GM18870 (cell line): ENCODE measurements around the gene MPP1.

Experiments used
- ATAC-seq: cut with Tn5 transposase; IDR thresholded peaks from one replicate; pipeline ENCODE4 v1.9.1; 2021; ENCODE audit warnings: moderate library complexity; ENCODE audit not compliant: unreplicated experiment

MPP1 gene

GRCh38 chrX:154775419-154776349, 29.6 kb downstream of the MPP1 start:
- no peak for ATAC-seq

DNA sequence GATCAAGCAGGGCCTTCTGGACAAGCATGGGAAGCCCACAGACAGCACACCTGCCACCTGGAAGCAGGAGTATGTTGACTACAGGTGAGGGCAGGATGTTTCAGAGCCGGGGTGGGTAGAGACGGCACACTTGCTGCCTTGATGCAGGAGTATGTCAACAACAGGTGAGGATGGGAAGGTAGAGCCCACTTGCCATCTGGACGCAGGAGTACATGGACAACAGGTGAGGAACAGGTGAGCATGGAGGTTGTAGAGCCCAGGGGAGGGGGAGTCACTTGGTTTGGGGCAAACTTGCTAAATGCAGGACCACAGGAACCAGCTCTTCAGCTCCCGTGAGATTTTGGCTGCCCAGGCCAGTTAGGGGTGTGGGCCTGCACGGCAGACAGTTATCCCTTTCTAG, 30.7 kb downstream of the MPP1 start:
- ATAC-seq, result no peak

- ATAC-seq, result peak; percentile 70
Measured at GRCh38 chrX:154762537-154763296, 42.6 kb downstream of the MPP1 start, which contains the start of gene DKC1. Gene DKC1 (plus strand): TSS chrX:154762864. CDS start chrX:154762966, 102 bp downstream.

DNA sequence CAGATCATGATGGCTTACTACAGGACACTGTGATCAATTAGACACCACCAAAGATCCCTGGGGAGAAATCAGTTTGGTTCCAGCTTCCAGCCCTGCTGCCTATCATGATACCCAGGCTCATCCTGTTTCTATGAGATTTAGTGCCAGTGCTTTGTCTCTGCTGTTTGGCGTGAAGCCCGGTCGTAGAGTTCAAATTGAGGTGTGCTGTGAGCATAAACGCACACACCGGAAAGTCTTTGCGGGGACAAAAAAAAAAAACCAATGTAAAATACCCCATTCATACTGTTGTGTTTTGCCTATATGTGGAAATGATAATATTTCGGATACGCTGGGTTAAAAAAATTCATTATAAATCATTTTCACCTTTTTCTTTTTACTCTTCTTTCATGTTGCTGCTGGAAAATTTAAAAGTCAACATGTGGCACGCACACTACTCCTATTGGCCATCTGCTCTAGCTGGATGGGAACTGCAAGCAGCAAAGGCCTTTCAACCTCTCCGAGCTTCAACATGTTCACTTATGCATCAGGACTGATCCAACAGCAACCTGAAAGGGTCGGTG, 43.2 kb downstream of the MPP1 start:
- no peak for ATAC-seq

DNA sequence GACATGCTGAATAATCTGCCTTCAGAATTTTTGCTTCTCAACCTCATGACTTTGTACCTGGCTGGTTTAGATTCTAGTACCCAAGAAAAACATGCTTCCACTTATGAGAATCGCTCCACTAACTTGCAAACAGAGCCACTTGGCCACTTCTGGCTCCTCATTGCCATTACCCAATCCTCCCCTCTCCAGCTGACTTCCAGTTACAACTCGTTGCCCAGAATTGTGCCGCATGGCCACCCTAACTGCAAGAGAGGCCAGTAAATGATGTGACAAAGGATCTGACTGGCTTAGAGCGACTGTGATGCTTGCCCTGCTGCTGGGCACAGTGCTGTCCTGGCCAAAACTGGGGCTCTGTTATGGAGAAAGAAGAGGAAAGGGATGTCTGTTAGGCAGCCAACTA, 46.6 kb downstream of the MPP1 start:
- no peak for ATAC-seq

GRCh38 chrX:154751669-154752271, 53.5 kb downstream of the MPP1 start:
- ATAC-seq, result no peak

DNA sequence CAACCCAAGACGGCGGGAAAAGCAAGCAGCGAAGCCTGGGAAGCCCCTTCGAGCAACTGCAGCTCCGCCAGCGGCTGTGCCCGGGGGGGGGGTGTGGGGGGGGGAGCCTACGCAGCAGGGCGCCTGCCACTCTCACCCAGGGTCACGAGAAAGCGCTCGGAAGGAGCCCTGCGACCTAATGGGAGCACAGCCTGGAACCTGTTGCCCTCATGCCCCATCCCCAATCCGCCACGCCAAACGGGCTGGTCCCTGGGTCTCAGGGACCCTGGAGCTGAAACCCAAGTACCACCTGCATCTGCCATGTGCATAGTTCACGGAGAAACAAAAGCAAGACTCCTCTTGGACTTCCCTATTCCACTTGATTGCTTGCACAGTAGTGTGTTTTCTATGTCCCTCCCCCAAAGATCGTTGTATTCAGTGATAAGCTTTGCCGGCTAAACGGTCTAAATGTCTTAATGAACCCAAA, 54.0 kb downstream of the MPP1 start:
- ATAC-seq, result no peak

DNA sequence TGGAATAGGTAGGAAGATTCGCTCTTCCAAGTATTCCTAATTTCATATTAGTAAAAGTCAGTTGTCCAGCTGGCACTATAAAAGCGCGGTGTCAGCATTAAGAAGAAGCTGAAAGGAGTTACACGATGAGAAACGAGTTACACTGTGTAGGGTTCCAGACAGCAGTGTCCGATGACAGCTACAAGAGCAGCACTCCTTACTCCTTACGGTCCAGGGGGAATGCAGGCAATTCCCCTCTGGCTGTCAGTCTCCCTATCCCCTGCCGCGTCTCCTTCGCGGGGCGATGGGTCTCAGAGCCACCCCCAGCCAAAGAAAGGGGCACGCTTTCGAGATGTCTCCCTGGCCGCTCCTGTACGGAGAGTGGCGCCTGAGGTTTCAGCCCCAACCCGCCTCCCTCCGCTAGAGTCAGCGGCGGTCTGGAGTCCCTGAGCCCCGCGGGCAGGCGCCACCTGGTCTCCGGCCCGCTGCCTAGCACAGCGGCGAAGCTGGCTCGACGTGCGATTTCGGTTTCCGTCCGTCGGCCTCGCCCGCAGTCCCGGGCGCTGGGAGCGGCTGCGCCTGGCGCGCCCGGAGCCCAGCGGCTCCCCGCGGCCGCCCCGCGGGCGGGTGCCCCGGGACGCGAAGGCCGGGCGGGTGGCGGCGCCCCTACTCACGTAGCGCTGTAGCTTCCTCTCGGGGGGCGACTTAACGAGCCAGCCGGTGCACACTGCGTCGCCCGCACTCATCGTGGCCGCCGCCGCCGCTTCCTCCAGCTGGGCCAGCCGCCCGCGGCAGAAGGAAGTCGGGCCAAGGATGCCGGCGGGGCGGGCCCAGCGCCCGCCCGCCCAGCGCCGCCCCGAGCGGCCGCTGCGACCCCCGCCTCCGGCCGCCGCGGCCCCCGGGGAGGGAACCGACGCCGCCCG, 54.7 kb downstream of the MPP1 start, which contains the start of gene GAB3:
GAB3 (minus strand) TSS at position 777 of the 902 bp plus-strand sequence; CDS start at position 725, 52 bp downstream.
- no peak for ATAC-seq

GRCh38 chrX:154749856-154750255, 55.4 kb downstream of the MPP1 start:
- ATAC-seq, result no peak

DNA sequence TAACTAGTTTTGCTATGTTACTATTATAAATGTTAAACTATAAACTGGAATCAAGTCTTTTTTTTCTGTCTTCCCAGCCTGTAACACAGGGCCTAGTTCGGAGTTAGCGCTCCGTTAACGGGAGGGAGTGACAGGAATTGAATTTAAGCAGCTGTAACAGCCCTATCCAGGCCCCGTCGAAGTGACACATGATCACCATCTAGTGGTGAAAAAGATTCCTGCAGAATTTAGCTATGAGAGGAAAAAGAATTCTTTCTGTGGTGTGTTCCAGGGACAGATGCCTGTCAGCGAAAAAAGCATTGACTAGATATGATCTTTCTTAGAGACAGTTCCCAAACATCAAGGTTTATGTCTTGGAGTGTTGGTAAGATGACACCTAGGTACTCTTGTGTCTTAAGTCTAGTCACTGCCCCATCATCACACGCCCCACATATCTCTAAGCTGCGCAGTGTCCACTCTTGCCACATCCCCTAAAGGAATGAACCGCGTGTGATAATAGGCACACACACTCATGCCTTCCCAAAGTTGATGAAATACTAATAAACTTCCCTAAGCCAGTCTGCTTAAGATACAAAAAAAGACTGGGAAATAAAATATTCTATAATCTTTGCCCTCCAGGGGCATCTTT, 56.5 kb downstream of the MPP1 start:
- ATAC-seq, result peak; percentile 74

- ATAC-seq, result no peak
Measured at GRCh38 chrX:154742613-154743012, 62.7 kb downstream of the MPP1 start.

- ATAC-seq, result no peak
Measured at GRCh38 chrX:154739952-154740465, 65.3 kb downstream of the MPP1 start.

DNA sequence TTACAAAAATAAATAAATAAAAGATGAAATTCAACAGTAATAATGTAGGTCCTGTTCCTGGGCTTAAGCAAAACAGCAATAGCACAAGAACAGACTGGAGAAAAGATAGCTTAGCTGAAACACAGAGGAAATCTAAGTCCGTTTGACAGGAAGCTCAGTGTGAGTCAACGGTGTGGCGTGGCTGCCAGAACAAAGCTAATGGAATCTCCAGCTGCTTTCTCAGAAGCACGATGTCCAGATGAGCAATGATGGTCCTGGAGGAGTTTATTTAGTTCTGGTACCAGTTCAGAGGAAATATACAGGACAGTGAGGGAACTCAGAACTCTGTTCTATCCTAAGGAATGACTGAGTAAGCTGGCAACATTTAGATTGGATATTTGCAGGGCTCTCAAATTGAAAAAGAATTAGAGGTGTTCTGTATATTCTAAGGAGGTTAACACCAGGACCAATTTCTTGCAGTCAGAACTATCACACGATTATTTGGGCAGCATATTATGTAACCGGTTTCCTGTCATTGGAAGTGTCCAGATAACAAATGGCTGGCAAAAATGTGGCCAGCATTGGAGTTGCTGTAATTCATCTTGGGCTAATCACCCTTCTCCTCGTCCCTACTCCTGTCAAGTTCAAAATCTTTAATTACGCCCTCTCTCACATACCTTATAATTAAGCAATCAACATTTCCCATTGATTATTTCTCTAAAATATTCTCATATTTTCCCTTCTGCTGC, 67.1 kb downstream of the MPP1 start:
- no peak for ATAC-seq

DNA sequence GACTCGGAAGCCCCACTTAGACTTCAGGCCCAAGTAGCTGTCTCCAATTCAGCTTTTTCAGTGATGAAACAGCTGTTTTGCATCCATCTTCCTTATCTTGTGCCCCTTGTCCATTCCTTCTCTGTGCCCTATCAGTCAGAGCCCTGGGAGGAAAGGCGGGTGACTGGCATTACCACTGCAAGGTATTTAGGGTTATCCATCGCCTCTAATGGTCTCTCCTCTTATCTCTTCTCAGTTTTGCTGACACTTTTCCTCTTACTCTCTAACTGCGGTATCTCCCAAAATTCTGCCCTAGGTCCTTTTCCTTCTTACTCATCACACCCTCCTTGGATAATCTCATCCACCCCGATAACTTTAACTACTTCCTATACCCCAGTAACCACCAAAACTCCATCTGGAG, 68.1 kb downstream of the MPP1 start:
- ATAC-seq, result no peak

- no peak for ATAC-seq
Measured at GRCh38 chrX:154735695-154736393, 69.4 kb downstream of the MPP1 start.

DNA sequence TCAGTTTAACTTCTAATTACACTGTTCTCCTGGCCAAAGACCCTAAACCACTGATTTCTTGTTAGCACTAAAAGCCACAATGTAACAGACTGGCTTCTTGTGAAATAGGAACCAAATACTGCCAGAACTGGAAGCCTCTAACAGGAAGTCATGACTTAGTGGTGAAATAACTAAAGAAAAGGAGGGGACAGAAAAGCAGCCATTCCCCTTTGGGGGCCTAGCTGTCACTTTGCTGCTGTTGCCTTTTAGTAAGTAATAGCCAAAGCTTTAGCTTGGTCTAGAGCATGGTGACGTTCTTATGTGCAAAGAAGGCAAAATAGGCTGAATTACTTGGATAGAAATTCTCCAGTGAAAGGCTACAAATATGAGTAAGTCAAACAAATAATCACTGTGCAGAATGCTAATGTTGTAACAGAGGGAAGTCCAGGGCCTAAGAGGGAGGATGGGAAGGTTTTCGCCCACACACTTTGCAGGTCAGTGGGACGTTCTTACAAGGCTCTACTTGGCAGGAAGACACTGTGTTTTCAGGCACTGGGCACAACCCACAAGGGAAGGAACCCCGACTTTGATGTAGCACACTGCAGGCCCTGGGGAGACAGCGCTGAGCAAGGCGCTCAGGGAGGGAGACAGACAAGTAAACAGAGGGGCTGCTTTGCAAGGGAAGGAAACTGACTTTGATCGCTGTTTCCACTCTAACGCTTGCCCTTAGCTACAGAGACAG, 71.1 kb downstream of the MPP1 start:
- ATAC-seq, result no peak

DNA sequence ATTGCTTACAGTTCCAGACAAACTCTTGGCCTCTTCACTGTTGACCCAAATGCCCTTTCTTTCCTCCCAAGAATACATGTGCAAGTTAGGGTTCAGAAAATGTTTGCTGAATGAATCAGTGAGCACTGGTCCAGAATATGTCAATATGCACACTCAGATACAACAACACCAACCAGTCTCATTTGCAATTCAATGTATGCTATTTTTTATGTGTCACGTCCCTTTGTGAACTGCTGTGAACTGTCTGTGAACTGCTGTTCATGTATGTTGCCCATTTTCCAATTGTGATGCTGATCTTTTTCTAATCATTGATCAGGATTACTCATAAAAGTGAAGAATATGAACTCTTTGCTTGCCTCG, 72.2 kb downstream of the MPP1 start:
- no peak for ATAC-seq
